Measurements from ENCODE around the gene RSPH9. TPM values are rescaled to one million over a fixed set of nuclear protein-coding genes. Genes with fewer than 3 reads are reported as not detected.

RSPH9 gene
- total and polyA plus RNA-seq, 12 donors: 0.20 to 1.00 (median 0.37) TPM; not detected in 2

- Histone ChIP-seq H3K27me3 (no peaks in the 10 kb centered on the region), H3K36me3 (replicated peaks in 1 of 2) (peaks cover 0 to 36% of the 10 kb centered on the region in 2 donors), H3K4me3 (no peak overlapping the region), H3K4me1 (replicated peaks in 1 of 2) (peaks cover 31 to 52% of the 10 kb centered on the region in 2 donors), H3K27ac (peak overlapping the region in 2 of 5 donors; percentile 20 to 36), H3K9me3 (replicated peaks in 1 of 3) (no peaks in the 10 kb centered on the region)
- intact Hi-C loops (cut with DNase I): loop anchor here (5.0 kb wide), 3 partner anchors 87 to 407 kb away; no protein-coding TSS in a partner anchor
- no peak for DNase-seq
- WGBS, 4 donors: 83 to 93% (median 87%) methylated on average over 6 of the region's 6 CpGs
- TF ChIP-seq POLR2A (IDR thresholded peaks at IDR 0.05): no peak
- TF ChIP-seq, protein P1, sequence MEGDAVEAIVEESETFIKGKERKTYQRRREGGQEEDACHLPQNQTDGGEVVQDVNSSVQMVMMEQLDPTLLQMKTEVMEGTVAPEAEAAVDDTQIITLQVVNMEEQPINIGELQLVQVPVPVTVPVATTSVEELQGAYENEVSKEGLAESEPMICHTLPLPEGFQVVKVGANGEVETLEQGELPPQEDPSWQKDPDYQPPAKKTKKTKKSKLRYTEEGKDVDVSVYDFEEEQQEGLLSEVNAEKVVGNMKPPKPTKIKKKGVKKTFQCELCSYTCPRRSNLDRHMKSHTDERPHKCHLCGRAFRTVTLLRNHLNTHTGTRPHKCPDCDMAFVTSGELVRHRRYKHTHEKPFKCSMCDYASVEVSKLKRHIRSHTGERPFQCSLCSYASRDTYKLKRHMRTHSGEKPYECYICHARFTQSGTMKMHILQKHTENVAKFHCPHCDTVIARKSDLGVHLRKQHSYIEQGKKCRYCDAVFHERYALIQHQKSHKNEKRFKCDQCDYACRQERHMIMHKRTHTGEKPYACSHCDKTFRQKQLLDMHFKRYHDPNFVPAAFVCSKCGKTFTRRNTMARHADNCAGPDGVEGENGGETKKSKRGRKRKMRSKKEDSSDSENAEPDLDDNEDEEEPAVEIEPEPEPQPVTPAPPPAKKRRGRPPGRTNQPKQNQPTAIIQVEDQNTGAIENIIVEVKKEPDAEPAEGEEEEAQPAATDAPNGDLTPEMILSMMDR (IDR thresholded peaks at IDR 0.05): no peak
Measured at GRCh38 chr6:43669922-43670622, 25.2 kb downstream of the RSPH9 start.

DNA sequence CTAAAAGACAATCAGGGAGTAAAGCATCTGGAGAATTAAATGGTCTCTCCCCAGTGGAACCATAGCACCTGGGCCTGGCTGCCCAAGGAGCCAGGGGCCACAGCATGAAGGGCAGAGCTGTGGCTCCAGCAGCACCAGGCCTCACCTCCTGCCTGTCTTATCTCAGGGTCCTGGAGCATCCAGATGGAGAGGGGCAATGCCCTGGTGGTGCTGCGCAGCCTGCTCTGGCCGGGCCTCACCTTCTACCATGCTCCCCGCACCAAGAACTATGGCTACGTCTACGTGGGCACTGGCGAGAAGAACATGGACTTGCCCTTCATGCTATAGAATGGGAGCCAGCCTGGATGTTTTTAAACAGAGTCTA lies 25.8 kb downstream of the RSPH9 start:
- intact Hi-C loops (cut with DNase I): no loop called here
- Histone ChIP-seq H3K9me3 (replicated peaks in 1 of 3) (no peaks in the 10 kb centered on the region), H3K36me3 (replicated peaks in 1 of 2) (peaks cover 0 to 41% of the 10 kb centered on the region in 2 donors), H3K27me3 (no peaks in the 10 kb centered on the region), H3K4me3 (no peak overlapping the region), H3K27ac (no peak overlapping the region), H3K4me1 (replicated peaks in 1 of 2) (peaks cover 31 to 52% of the 10 kb centered on the region in 2 donors)
- DNase-seq: no peak
- no peak for TF ChIP-seq POLR2A (IDR thresholded peaks at IDR 0.05)
- TF ChIP-seq, protein P1 (IDR thresholded peaks at IDR 0.05): no peak
- 96 to 98% (median 98%) methylated on average over 6 of the region's 6 CpGs; no CpG with 5 or more reads in 1 of the 4 donors for WGBS, 4 donors

DNA sequence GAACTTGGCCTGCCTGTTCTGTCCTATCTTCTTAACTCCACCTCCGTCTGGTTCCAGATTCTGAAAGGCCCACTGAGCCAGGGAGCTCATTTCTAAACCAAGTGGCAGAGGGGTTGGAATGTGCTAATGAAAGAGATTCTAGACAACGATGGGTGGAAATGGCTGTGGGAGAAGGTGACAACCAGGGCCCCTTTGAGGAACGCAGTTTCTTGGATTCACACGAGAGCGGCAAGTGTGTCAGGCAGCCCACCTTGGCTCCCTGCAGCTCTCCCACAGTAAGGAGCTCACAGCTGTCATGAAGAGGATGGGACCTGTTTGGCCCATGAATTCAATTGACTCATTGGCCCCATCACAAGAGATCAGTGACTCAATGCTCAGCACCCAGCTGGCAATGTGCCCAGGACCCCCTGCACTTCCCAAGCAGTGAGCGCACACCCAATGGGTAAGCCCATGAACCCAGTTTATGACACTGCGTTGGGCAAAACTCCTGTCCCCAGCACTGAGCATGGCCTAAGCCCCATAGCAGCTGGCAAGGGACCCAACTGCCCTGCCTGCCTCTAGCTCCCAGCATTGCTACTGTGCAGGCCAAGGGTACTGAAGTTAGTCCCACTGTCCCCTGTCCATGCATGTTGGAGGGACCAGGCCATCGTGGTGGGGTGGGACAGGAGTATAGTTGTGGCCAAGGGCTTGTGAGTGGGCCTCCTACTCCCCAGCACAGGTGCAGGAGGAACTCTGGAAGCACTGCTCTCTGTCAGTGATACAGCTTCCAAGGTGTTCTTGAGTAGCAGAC lies 26.4 kb downstream of the RSPH9 start:
- H3K27ac ChIP-seq: peak overlapping the region in 3 of 5 donors; percentile 75 to 83 (median 77)
- WGBS, 4 donors: 87 to 94% (median 90%) methylated on average over 5 to 8 of the region's 8 CpGs
- H3K36me3 ChIP-seq (replicated peaks in 1 of 2): peaks cover 0 to 47% of the 10 kb centered on the region in 2 donors
- intact Hi-C loops (cut with DNase I): no loop called here
- H3K27me3 ChIP-seq: no peaks in the 10 kb centered on the region
- peaks cover 31 to 52% of the 10 kb centered on the region in 2 donors for H3K4me1 ChIP-seq (replicated peaks in 1 of 2)
- no peaks in the 10 kb centered on the region for H3K9me3 ChIP-seq (replicated peaks in 1 of 3)
- peak in 3 of 7 donors; percentile 20 to 37 (median 29) for DNase-seq
- H3K4me3 ChIP-seq: no peak overlapping the region
- TF ChIP-seq, protein P1 (IDR thresholded peaks at IDR 0.05): no peak
- TF ChIP-seq POLR2A (IDR thresholded peaks at IDR 0.05): no peak
